Transverse colon (tissue), 4 donors: Measurements from ENCODE around the gene GLIS1.

Experiments used
- POLR2A ChIP-seq: fragments of 450-650 bp; IDR thresholded peaks from one replicate; pipeline ENCODE4 v1.6.1; 2016; ENCODE audit warnings: antibody characterized with exemption, mild to moderate bottlenecking, moderate library complexity
- POLR2AphosphoS5 ChIP-seq, 3 donors: sonication (generic); formaldehyde crosslinking; IDR thresholded peaks; one replicate each; pipeline ENCODE4 v1.6.1; 2016; ENCODE audit warnings: antibody characterized with exemption in 3 of 3
- TF ChIP-seq, protein P1 (sequence below), 5 experiments: fragments of 200-600 bp in 3 of 5; fragments of 450-650 bp in 2 of 5; sonication (generic) in 3 of 5; IDR thresholded peaks; 1 replicate in 2 of 5; 2 replicates in 3 of 5; pipeline ENCODE4 v1.5.1; 2016 to 2017; ENCODE audit warnings: antibody characterized with exemption in 5 of 5, inconsistent platforms in 3 of 5, mild to moderate bottlenecking in 2 of 5, moderate library complexity in 1 of 5

DNA sequence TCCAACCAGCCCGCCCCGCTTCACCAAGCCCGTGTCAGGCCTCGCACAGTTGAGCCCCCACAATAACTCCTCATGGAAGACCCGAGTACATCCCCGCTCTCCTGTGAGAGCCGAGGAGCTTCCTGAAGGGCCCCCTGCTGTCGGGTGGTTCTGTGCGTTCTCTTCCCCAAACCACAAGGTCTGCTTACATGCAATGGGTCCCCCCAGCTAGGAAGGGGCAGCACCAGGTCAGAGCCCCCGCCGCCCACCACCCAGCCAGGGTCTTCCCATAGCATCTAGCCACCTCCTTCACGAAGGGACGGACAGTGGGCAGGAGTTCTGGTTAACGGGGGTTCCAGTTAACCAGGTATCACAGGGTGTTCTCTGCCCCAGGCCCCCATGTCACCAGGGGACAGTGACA, 51.5 kb downstream of the GLIS1 start:
- TF ChIP-seq, protein P1, sequence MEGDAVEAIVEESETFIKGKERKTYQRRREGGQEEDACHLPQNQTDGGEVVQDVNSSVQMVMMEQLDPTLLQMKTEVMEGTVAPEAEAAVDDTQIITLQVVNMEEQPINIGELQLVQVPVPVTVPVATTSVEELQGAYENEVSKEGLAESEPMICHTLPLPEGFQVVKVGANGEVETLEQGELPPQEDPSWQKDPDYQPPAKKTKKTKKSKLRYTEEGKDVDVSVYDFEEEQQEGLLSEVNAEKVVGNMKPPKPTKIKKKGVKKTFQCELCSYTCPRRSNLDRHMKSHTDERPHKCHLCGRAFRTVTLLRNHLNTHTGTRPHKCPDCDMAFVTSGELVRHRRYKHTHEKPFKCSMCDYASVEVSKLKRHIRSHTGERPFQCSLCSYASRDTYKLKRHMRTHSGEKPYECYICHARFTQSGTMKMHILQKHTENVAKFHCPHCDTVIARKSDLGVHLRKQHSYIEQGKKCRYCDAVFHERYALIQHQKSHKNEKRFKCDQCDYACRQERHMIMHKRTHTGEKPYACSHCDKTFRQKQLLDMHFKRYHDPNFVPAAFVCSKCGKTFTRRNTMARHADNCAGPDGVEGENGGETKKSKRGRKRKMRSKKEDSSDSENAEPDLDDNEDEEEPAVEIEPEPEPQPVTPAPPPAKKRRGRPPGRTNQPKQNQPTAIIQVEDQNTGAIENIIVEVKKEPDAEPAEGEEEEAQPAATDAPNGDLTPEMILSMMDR (IDR thresholded peaks at IDR 0.05): no peak
- no peak for TF ChIP-seq POLR2AphosphoS5 (IDR thresholded peaks at IDR 0.05)
- TF ChIP-seq POLR2A: no peak
